ENCODE results near the gene CDT1.

DNA sequence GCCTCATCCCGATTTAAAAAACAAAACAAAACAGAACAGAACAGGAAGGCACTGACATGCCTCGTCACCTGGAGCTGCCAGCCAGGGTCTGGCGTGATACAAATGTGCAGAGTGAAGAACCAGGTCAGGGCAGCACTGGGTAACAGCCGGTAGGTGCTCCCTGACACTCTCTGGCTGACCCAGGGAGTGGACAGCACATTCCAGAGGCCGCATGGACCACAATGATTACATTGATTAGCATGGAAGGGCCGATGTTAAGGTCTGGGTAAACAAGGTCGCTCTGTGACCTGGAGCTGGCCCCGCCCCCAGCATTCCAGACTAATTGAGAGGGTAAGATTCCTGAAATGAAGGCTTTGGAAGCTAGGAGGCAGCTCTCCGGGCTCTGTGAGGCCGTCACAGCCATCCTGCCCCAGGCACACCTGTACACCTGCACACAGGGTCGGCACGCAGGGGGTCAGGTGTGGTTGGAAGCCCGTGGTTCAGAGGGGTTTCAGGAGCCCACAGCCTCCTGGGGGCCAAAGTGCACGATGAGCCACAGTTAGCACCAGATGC, 40.0 kb upstream of the CDT1 start:
- TF ChIP-seq, protein P1, sequence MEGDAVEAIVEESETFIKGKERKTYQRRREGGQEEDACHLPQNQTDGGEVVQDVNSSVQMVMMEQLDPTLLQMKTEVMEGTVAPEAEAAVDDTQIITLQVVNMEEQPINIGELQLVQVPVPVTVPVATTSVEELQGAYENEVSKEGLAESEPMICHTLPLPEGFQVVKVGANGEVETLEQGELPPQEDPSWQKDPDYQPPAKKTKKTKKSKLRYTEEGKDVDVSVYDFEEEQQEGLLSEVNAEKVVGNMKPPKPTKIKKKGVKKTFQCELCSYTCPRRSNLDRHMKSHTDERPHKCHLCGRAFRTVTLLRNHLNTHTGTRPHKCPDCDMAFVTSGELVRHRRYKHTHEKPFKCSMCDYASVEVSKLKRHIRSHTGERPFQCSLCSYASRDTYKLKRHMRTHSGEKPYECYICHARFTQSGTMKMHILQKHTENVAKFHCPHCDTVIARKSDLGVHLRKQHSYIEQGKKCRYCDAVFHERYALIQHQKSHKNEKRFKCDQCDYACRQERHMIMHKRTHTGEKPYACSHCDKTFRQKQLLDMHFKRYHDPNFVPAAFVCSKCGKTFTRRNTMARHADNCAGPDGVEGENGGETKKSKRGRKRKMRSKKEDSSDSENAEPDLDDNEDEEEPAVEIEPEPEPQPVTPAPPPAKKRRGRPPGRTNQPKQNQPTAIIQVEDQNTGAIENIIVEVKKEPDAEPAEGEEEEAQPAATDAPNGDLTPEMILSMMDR (conservative IDR thresholded peaks at IDR 0.05; ENCODE audit: low read depth, low read length) = no peak
- TF ChIP-seq EZH2 (IDR thresholded peaks at IDR 0.05; ENCODE audit: low read length, unreplicated experiment) (no peak), EZH2phosphoT487 (IDR thresholded peaks at IDR 0.05; ENCODE audit: borderline replicate concordance, low read length) (no peak)

Data from PC-3 (cell line).